ENCODE data around the gene GRP. TPM values are rescaled to one million over a fixed set of nuclear protein-coding genes. Genes with fewer than 3 reads are reported as not detected.
A peak's percentile ranks its signal among the peaks of the same experiment; 100 is the strongest.

Gene GRP
- total and polyA plus RNA-seq, 2 of the 4 experiments (the other 2 are of a cell fraction), result not detected

- H3K36me3 ChIP-seq (ENCODE audit: control insufficient read depth, insufficient read depth, low read length), result no peaks in the 10 kb centered on the region
- no TSS peak for BruUV-seq (replicated peaks)
- no peak overlapping the region for H2AK9ac ChIP-seq (replicated peaks; ENCODE audit: low read depth, low read length, poor library complexity)
- H2BK20ac ChIP-seq (ENCODE audit: low read depth, low read length), result no peak overlapping the region
- H4K20me1 ChIP-seq (ENCODE audit: insufficient read depth, low read length), result no peaks in the 10 kb centered on the region
- H3K4me2 ChIP-seq (ENCODE audit: low read depth, low read length), result no peak overlapping the region
- H3K27me3 ChIP-seq (ENCODE audit: control insufficient read depth, insufficient read depth, low read length), result peaks cover 41% of the 10 kb centered on the region
- in situ Hi-C loops (cut with MboI; ENCODE audit: low sequenced_read_pairs), result no loop called here
- H3K9me1 ChIP-seq (ENCODE audit: insufficient read depth, low read length), result no peaks in the 10 kb centered on the region
- H2AFZ ChIP-seq (replicated peaks; ENCODE audit: low read length, poor library complexity), result no peak overlapping the region
- dilution Hi-C loops (cut with HindIII; ENCODE audit: low sequenced_read_pairs, unreplicated experiment), result no loop called here
- H4K91ac ChIP-seq (ENCODE audit: insufficient read depth, low read depth, low read length), result no peak overlapping the region
- H3K18ac ChIP-seq (ENCODE audit: low read depth, low read length), result no peak overlapping the region
- no peak overlapping the region for H2BK5ac ChIP-seq (ENCODE audit: low read depth, low read length, poor library complexity, severe bottlenecking)
- ATAC-seq (ENCODE audit: low read depth) (no peak), DNase-seq (no peak)
- H3K23ac ChIP-seq (ENCODE audit: low read depth, low read length), result no peak overlapping the region
- H2BK120ac ChIP-seq (ENCODE audit: low read depth, low read length), result no peak overlapping the region
- no peak overlapping the region for H4K5ac ChIP-seq (ENCODE audit: low read depth, low read length)
- no peak overlapping the region for H3K9ac ChIP-seq (ENCODE audit: low read depth, low read length)
- intact Hi-C loops (cut with micrococcal nuclease), result no loop called here
- H3K4me3 ChIP-seq (ENCODE audit: insufficient read depth, low read depth, low read length), result no peak overlapping the region
- no peak overlapping the region for H4K8ac ChIP-seq (ENCODE audit: low read depth in 2 of 2, low read length in 2 of 2)
- ChIA-PET CTCF (no interaction called here), POLR2A (ENCODE audit: unreplicated experiment) (no interaction called here)
- no peak overlapping the region for H3K27ac ChIP-seq (ENCODE audit: insufficient read depth, low read length)
- no peaks in the 10 kb centered on the region for H3K79me1 ChIP-seq (ENCODE audit: low read depth in 1 of 2, low read length in 2 of 2)
- H2AK5ac ChIP-seq (ENCODE audit: low read depth, low read length), result no peak overlapping the region
- H3K9me3 ChIP-seq (ENCODE audit: control insufficient read depth, insufficient read depth, low read length), result no peaks in the 10 kb centered on the region
- no peak overlapping the region for H3K14ac ChIP-seq (replicated peaks; ENCODE audit: low read depth, low read length)
- 100% methylated on average over 2 of the region's 6 CpGs; no CpG with 5 or more reads in 1 of the 2 experiments for WGBS, 2 experiments (ENCODE audit: extremely low coverage in 2 of 2, insufficient read length in 1 of 2)
- no peaks in the 10 kb centered on the region for H3K4me1 ChIP-seq (ENCODE audit: control insufficient read depth, insufficient read depth, low read length)
- H3K4ac ChIP-seq (ENCODE audit: low read depth, low read length), result no peak overlapping the region
- H3K56ac ChIP-seq (ENCODE audit: extremely low read depth, insufficient read depth, low read length), result no peak overlapping the region
- TF ChIP-seq RAD21 (IDR thresholded peaks at IDR 0.05; ENCODE audit: low read length), result no peak
- TF ChIP-seq MAFK (IDR thresholded peaks at IDR 0.05; ENCODE audit: low read depth, low read length), result 0 out of 2 replicates have a peak, but pooled peaks have one; percentile 13
- H2BK15ac ChIP-seq (ENCODE audit: low read depth, low read length), result no peak overlapping the region
Measured at GRCh38 chr18:59198215-59198614, 21.7 kb upstream of the GRP start.
